DND-41 (cell line): Measurements from ENCODE around the gene DOCK9.

Experiments used
- EZH2 ChIP-seq: IDR thresholded peaks from 3 replicates; pipeline ENCODE4 v1.6.1; 2012; ENCODE audit warnings: borderline replicate concordance, low read depth, mild to moderate bottlenecking, moderate library complexity, low read length, inconsistent platforms; ENCODE audit not compliant: severe bottlenecking
- TF ChIP-seq, protein P1 (sequence below): IDR thresholded peaks from 2 replicates; pipeline ENCODE4 v1.5.1; 2012; ENCODE audit warnings: borderline replicate concordance, low read length, moderate library complexity, mild to moderate bottlenecking; ENCODE audit not compliant: poor library complexity, severe bottlenecking; ENCODE audit errors: extremely low read depth

DNA sequence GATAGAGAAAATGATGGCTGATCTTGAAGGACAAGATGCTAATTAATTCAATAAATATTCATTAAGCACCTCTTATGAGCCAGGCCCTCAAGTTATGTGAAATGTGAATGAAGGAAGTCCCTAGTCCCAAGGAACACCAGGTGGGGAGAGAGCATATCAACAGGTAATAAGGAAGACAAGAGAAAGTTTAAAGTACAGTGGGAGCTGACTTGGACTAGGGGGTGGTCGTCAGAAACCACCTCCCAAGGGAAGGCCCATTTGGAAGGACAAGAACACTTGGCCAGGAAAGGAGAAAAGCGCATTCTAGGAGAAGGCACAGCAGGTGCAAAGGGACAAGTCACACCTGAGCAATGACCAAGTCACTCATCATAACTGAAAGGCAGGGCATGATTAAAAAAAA is 72.7 kb downstream of the DOCK9 start:
- TF ChIP-seq, protein P1, sequence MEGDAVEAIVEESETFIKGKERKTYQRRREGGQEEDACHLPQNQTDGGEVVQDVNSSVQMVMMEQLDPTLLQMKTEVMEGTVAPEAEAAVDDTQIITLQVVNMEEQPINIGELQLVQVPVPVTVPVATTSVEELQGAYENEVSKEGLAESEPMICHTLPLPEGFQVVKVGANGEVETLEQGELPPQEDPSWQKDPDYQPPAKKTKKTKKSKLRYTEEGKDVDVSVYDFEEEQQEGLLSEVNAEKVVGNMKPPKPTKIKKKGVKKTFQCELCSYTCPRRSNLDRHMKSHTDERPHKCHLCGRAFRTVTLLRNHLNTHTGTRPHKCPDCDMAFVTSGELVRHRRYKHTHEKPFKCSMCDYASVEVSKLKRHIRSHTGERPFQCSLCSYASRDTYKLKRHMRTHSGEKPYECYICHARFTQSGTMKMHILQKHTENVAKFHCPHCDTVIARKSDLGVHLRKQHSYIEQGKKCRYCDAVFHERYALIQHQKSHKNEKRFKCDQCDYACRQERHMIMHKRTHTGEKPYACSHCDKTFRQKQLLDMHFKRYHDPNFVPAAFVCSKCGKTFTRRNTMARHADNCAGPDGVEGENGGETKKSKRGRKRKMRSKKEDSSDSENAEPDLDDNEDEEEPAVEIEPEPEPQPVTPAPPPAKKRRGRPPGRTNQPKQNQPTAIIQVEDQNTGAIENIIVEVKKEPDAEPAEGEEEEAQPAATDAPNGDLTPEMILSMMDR, result no peak
- no peak for TF ChIP-seq EZH2
